Measurements from ENCODE around the gene ZBTB20.

- no peak for TF ChIP-seq POLR2AphosphoS5 (IDR thresholded peaks at IDR 0.05)
- TF ChIP-seq CTCF (IDR thresholded peaks at IDR 0.05): no peak
Measured at GRCh38 chr3:114440700-114441099, 706.4 kb downstream of the ZBTB20 start.
